Effector memory CD4-positive, alpha-beta T cell (primary cell): ENCODE measurements around the gene CASP1.
"Not testable (repeated sequence)": the region's sequence is repeated elsewhere in the genome, so short reads cannot be mapped to it uniquely, and the experiment has no call there.

Source experiments
- DNase-seq, 3 donors: peaks; one replicate each; pipeline ENCODE4 v3.0.0-alpha.2; 2020
- H3K27ac ChIP-seq: 2 replicates; pipeline ENCODE4 v1.7.0; 2013; ENCODE audit warnings: mild to moderate bottlenecking, low read length, moderate library complexity; ENCODE audit not compliant: insufficient read depth, poor library complexity, severe bottlenecking
- H3K27me3 ChIP-seq: replicated peaks from 2 replicates; pipeline ENCODE4 v1.7.0; 2013; ENCODE audit warnings: mild to moderate bottlenecking, low read length; ENCODE audit not compliant: insufficient read depth, control insufficient read depth, poor library complexity, severe bottlenecking
- H3K36me3 ChIP-seq: 2 replicates; pipeline ENCODE4 v1.7.0; 2013; ENCODE audit warnings: mild to moderate bottlenecking, low read length, moderate library complexity; ENCODE audit not compliant: control insufficient read depth, insufficient read depth
- H3K4me1 ChIP-seq: 2 replicates; pipeline ENCODE4 v1.7.0; 2013; ENCODE audit warnings: low read length, mild to moderate bottlenecking; ENCODE audit not compliant: control insufficient read depth, insufficient read depth, poor library complexity, severe bottlenecking
- H3K4me3 ChIP-seq: 2 replicates; pipeline ENCODE4 v1.7.0; 2013; ENCODE audit warnings: low read length, low read depth, mild to moderate bottlenecking; ENCODE audit not compliant: insufficient read depth, poor library complexity, severe bottlenecking
- H3K9me3 ChIP-seq: 2 replicates; pipeline ENCODE4 v1.7.0; 2013; ENCODE audit warnings: mild to moderate bottlenecking, low read length, moderate library complexity; ENCODE audit not compliant: control insufficient read depth

CASP1 gene

GRCh38 chr11:105045676-105046296 is 10.8 kb upstream of the CASP1 start:
- Histone ChIP-seq H3K9me3 (no peaks in the 10 kb centered on the region), H3K36me3 (peaks cover 4% of the 10 kb centered on the region), H3K4me1 (peaks cover 9% of the 10 kb centered on the region), H3K27ac (peak overlapping the region; percentile 75), H3K4me3 (peak overlapping the region; percentile 70), H3K27me3 (no peaks in the 10 kb centered on the region)
- no peak for DNase-seq

GRCh38 chr11:105044557-105045524 is 9.9 kb upstream of the CASP1 start, which contains the start of gene CARD16:
CARD16 (minus strand) TSS chr11:105045335; CDS start chr11:105045297, 38 bp downstream.
- peak within 1 kb of the TSS; percentile 75 for H3K27ac ChIP-seq
- H3K27me3 ChIP-seq, H3K9me3 ChIP-seq, H3K4me1 ChIP-seq: not testable (repeated sequence)
- H3K4me3 ChIP-seq = peak within 1 kb of the TSS; percentile 70
- DNase-seq = peak in 1 of 3 donors; percentile 18
- peaks cover 13% of the 10 kb centered on the region for H3K36me3 ChIP-seq

DNA sequence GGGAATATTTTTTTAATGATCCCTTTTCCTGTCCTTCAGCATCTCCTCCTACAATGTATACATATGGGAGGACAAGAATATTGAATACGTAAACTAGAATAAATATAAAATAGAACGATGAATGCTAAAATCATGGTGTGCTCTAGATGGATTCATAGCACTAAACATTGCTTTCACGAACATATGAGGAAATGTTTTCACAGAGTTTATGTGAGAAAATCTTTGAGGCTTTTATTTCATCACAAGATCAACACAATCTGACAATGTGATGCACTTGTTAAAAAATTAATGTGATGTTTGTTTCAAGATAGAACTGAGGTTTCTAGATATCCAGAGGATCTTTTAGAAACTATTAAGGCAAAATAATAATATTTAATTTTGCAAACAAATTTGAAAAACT is 7.2 kb upstream of the CASP1 start:
- Histone ChIP-seq H3K9me3 (no peaks in the 10 kb centered on the region), H3K4me3 (no peak overlapping the region)

DNA sequence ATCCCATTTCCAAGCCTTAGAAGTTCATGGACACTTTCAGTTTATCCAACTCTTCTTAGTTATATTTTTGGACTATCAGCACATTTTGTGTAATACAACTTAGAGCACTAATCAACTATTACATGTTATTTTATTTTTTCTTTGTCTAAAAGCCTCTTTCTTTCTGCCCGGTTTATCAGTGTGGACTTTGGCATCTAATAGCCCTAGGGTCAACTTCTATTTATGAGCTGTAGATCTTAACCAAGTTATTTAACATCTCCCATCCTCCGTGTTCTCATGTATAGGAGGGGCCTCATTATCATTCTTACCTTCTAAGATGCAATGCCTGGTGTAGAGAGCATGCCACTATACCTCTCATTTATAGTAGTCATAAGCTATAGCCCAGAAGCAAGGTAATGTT is 5.8 kb upstream of the CASP1 start:
- Histone ChIP-seq H3K27ac (no peak overlapping the region), H3K27me3 (no peaks in the 10 kb centered on the region), H3K4me1 (peaks cover 11% of the 10 kb centered on the region)

More for the DNA sequence above, 7.2 kb upstream of the CASP1 start:
- no peaks in the 10 kb centered on the region for H3K27me3 ChIP-seq
- H3K27ac ChIP-seq = no peak overlapping the region
- H3K4me1 ChIP-seq = peaks cover 9% of the 10 kb centered on the region
- H3K36me3 ChIP-seq = peaks cover 13% of the 10 kb centered on the region
- no peak for DNase-seq

GRCh38 chr11:105034388-105034787 is 556 bp downstream of the CASP1 start:
- peaks cover 12% of the 10 kb centered on the region for H3K4me1 ChIP-seq
- peak overlapping the region; percentile 73 for H3K4me3 ChIP-seq
- peak overlapping the region; percentile 64 for H3K27ac ChIP-seq
- H3K36me3 ChIP-seq = peaks cover 19% of the 10 kb centered on the region
- H3K9me3 ChIP-seq, DNase-seq, H3K27me3 ChIP-seq: not testable (repeated sequence)

More for the DNA sequence above, 5.8 kb upstream of the CASP1 start:
- H3K36me3 ChIP-seq = peaks cover 13% of the 10 kb centered on the region
- DNase-seq = no peak
- no peak overlapping the region for H3K4me3 ChIP-seq
- H3K9me3 ChIP-seq = no peaks in the 10 kb centered on the region

DNA sequence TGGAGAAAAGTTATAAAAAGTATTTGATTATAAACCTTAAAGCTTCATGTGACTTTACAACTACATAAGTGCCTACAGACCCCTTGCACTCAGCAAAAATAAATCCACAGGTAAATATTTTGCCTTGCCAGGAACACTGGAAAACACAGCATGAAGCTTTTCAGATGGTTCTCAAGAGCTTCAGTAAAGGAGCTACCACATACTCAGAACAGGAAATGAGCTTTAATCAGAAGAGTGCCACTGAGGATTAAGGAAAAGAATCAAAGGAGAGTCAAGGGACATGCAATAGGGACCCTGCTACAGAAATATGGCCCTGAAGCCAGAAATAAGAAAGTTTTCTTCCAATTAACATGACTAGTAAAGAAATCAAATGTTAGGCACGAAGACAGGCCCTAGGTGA is 1.2 kb downstream of the CASP1 start:
- H3K27me3 ChIP-seq = no peaks in the 10 kb centered on the region
- H3K4me3 ChIP-seq = peak overlapping the region; percentile 73
- no peaks in the 10 kb centered on the region for H3K9me3 ChIP-seq
- H3K36me3 ChIP-seq = peaks cover 20% of the 10 kb centered on the region
- peaks cover 12% of the 10 kb centered on the region for H3K4me1 ChIP-seq
- H3K27ac ChIP-seq = peak overlapping the region; percentile 64
- no peak for DNase-seq

GRCh38 chr11:105033343-105033742 is 1.6 kb downstream of the CASP1 start:
- no peaks in the 10 kb centered on the region for H3K9me3 ChIP-seq
- peaks cover 20% of the 10 kb centered on the region for H3K36me3 ChIP-seq
- no peaks in the 10 kb centered on the region for H3K27me3 ChIP-seq
- H3K4me1 ChIP-seq = peaks cover 12% of the 10 kb centered on the region
- peak overlapping the region; percentile 9 for H3K27ac ChIP-seq
- H3K4me3 ChIP-seq = peak overlapping the region; percentile 73
- no peak for DNase-seq

DNA sequence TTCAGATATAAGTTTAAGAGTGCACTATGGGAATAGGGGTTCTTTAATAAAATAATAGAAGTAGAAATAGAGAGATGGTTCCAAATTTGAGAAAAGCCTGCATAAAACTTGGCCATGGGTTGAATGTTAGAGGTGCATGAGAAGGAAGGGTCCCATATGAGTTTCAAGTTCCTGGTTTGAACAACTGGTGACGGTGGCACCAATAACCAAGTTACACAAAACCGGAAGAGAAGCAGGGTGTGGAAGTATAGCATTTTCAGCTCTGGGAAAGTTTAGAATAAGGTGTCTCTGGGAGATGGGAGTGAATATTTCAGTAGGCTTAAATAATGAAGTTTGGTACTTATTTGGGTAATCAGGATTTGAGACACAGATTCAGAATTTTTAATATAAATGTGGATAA is 2.4 kb downstream of the CASP1 start:
- Histone ChIP-seq H3K4me3 (peak overlapping the region; percentile 9), H3K36me3 (peaks cover 25% of the 10 kb centered on the region), H3K4me1 (peaks cover 12% of the 10 kb centered on the region), H3K27me3 (no peaks in the 10 kb centered on the region), H3K27ac (no peak overlapping the region), H3K9me3 (no peaks in the 10 kb centered on the region)
- no peak for DNase-seq

DNA sequence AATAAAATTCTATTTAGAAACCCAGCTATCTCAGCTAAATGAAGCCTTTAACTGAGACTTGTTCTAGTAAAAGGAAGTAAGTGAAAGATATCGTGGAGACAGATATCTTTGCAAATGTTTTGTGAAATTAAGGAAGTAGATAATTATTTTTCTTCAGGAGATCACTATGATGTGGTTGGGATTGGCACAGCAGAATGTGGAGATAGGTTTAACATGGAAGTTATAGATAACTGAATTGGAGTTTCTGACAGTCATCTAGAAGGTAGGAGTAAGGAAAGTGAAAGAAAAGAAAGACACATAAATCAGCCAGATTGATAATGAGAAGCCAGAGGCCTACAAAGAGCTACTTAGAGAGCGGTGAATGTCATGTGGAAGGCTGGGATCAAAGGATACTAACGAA is 7.3 kb downstream of the CASP1 start:
- H3K27me3 ChIP-seq = no peaks in the 10 kb centered on the region
- no peak overlapping the region for H3K4me3 ChIP-seq
- peak overlapping the region; percentile 21 for H3K27ac ChIP-seq
- no peaks in the 10 kb centered on the region for H3K4me1 ChIP-seq
- H3K9me3 ChIP-seq = no peaks in the 10 kb centered on the region
- no peak for DNase-seq
- H3K36me3 ChIP-seq = peaks cover 47% of the 10 kb centered on the region

GRCh38 chr11:105024394-105024793 is 10.6 kb downstream of the CASP1 start:
- no peak for DNase-seq
- Histone ChIP-seq H3K27ac (no peak overlapping the region), H3K4me1 (no peaks in the 10 kb centered on the region), H3K9me3 (no peaks in the 10 kb centered on the region), H3K36me3 (peaks cover 28% of the 10 kb centered on the region), H3K27me3 (no peaks in the 10 kb centered on the region), H3K4me3 (no peak overlapping the region)
